Adrenal gland (tissue), 12 donors: ENCODE data around the gene DNAH2. TPM values are rescaled to one million over a fixed set of nuclear protein-coding genes. Genes with fewer than 3 reads are reported as not detected.
A peak's percentile ranks its signal among the peaks of the same experiment; 100 is the strongest.

Experiments
- DNase-seq, 7 donors: peaks; one replicate each; pipeline ENCODE4 v3.0.0-alpha.2; 2019 to 2020
- H3K27ac ChIP-seq, 5 donors: fragments of 200-600 bp; sonication (generic) in 4 of 5; 1 replicate in 3 of 5; 2 replicates in 2 of 5; pipeline versions ENCODE4 v1.5.1 to v1.8.0; 2016 to 2020; ENCODE audit warnings: mild to moderate bottlenecking in 1 of 5
- H3K27me3 ChIP-seq: fragments of 200-600 bp; 2 replicates; pipeline ENCODE4 v1.8.0; 2021
- H3K36me3 ChIP-seq, 2 donors: fragments of 200-600 bp; replicated peaks in 1 of 2; 1 replicate in 1 of 2; 2 replicates in 1 of 2; pipeline versions ENCODE4 v1.5.1 to v1.8.0; 2018 to 2022
- H3K4me1 ChIP-seq, 2 donors: fragments of 200-600 bp; replicated peaks in 1 of 2; 1 replicate in 1 of 2; 2 replicates in 1 of 2; pipeline versions ENCODE4 v1.5.1 to v1.8.0; 2018 to 2021
- H3K4me3 ChIP-seq, 4 donors: fragments of 200-600 bp; sonication (generic) in 3 of 4; one replicate each; pipeline ENCODE4 v1.5.1; 2016 to 2018
- H3K9me3 ChIP-seq, 3 donors: fragments of 200-600 bp; sonication (generic) in 1 of 3; replicated peaks in 1 of 3; 1 replicate in 2 of 3; 2 replicates in 1 of 3; pipeline versions ENCODE4 v1.5.1 to v1.8.0; 2016 to 2021
- CTCF ChIP-seq, 6 experiments: fragments of 450-650 bp in 4 of 6; fragments of 200-600 bp in 2 of 6; sonication (generic) in 1 of 6; IDR thresholded peaks; 1 replicate in 5 of 6; 2 replicates in 1 of 6; pipeline versions ENCODE4 v1.5.1 to v1.8.0; 2016 to 2021; ENCODE audit warnings: antibody characterized with exemption in 6 of 6, mild to moderate bottlenecking in 2 of 6, moderate library complexity in 1 of 6
- POLR2A ChIP-seq, 2 donors: fragments of 450-650 bp; IDR thresholded peaks; one replicate each; pipeline ENCODE4 v1.6.1; 2017; ENCODE audit warnings: antibody characterized with exemption in 2 of 2, mild to moderate bottlenecking in 2 of 2, moderate library complexity in 1 of 2
- WGBS, 4 donors: extraction: QIAGEN DNeasy Blood & Tissue Kit in 2 of 4; methylation state at CpG; one replicate each; pipeline versions ENCODE4 v1.1.5 to v1.1.7; 2013 to 2017; 5-methylcytosine and 5-hydroxymethylcytosine counted together
- intact Hi-C, 2 donors: fragments of 100-400 bp; cut with DNase I; formaldehyde crosslinking; loops; one replicate each; pipeline versions ENCODE4 v1.14.1 to v1.15.0; 2022 to 2023
- polyA plus RNA-seq, 3 donors: library from polyadenylated mRNA; stranded (reverse); fragments of 200-250 nt in 2 of 3; fragments of 350-450 nt in 1 of 3; fragmentation: Illumina TruSeq in 1 of 3; extraction: RNeasy Lipid Tissue Mini Kit (QIAGEN cat#74804) in 1 of 3; gene quantifications; one replicate each; pipeline ENCODE4 v1.2.3, GENCODE V29; 2013 to 2014
- total RNA-seq, 9 donors: library from RNA; depleted of rRNA in 4 of 9; stranded (reverse); fragments of >200 nt in 4 of 9; fragments of 120-200 nt in 1 of 9; fragmentation: NEBNext Ultra II Directional in 1 of 9; extraction: Animal tissue kit (Norgen Biotek cat#: 25700) in 1 of 9; gene quantifications; one replicate each; pipeline versions ENCODE4 v1.1.0 to v1.2.4, GENCODE V29; 2013 to 2023
- donor health status: healthy with polysubstance abuse.
- donor health status: Bipolar disorder and iron deficiency.
- donor health status: DM: yes; HTN: yes; CAD: no.
- donor health status: DM: no; HTN: no; CAD: no.
- donor health status: DM: no; HTN: no; CAD: no.
- donor health status: DM: yes; HTN: yes; CAD: no.

DNAH2 gene
- total and polyA plus RNA-seq, 12 donors: 0.02 to 0.26 (median 0.07) TPM

DNA sequence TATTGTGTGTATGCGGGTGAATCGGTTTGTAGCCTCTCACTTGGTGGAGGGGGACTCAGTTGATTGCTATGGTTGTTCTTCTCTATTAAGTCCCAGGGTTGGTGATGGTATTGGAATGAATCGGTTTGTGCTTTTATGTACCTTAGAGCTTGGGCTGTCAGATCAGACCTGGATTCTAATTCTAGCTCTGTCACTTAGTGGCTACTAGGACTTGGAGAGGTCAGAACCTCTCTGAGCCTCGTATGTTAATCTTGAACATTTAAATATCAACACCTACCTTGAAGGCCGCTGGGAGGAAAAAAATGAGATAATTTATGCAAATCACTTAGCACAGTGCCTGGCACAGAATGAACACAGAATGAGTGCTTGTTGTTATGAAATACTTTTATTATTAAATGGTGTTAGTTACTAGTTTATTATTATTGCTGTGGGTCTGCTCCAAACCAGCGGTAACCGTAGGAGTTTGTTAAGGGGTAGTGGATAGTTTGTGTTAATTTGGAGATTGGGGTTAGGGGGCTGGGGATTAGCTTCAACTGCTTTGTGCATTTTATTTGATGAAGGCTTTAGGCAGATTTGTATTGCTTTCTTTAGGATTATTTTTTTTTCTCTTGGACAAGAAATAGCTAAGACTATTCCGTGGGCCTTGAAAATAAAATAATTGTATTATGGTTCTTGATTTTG lies 120.0 kb downstream of the DNAH2 start:
- H3K4me1 ChIP-seq: peaks cover 33 to 45% of the 10 kb centered on the region in 2 donors
- WGBS, 4 donors: 7 to 11% (median 9%) methylated on average over 8 of the region's 8 CpGs
- intact Hi-C loops: no loop called here
- TF ChIP-seq POLR2A (IDR thresholded peaks at IDR 0.05): no peak
- no peak for TF ChIP-seq CTCF (IDR thresholded peaks at IDR 0.05)
- H3K36me3 ChIP-seq: no peaks in the 10 kb centered on the region
- H3K27me3 ChIP-seq: no peaks in the 10 kb centered on the region
- H3K4me3 ChIP-seq: peak overlapping the region in 1 of 4 donors; percentile 67
- H3K27ac ChIP-seq: peak overlapping the region in 4 of 5 donors; percentile 98 to 99 (median 98)
- no peaks in the 10 kb centered on the region for H3K9me3 ChIP-seq
- DNase-seq: peak in 1 of 7 donors; percentile 6

DNA sequence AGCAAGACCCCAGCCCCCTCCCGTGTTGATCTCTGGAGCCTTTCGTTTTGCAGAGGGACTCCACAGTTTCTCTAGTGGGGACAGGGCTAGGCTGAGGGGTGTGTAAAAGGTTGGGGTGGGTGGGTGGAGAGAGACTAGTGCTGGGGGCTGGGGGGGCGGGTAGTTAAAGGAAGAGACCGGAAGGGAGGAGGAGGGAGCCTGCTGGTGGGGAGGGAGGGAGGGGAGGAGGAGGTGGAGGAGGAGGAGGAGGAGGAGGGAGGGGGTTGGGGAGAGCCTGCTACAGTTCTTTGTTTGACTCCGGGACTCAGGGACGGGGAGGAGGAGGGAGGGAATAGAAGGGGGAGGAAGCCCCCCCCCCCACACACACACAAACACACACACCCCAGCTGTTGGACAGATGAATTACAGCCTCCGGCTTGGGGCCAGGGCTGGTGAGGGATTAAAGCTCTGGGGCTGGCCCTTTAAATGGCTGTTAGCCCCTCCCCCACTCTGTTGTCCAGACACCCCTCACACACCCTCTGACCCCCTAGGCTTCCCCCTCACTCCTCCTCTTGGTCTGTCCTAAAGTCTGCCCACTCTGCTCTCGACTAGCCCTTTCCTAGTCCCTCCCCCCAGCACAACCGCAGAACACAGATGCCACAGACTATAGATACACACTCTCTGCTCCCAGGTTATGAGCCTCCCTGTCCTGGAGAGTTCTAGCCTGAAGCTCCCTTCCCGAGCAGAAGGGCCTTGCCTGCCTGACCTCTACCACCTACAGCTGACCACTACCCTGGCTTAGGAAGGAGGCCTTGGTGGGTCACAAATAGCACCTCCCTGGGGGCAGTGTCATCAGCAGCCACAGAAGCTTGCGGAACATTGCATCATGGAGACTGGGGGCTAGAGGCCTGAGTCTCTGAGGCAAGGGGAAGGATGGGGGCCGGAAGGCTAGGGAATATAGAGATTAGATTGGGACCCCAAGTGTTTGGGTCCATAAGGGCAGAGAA lies 120.8 kb downstream of the DNAH2 start:
- Histone ChIP-seq H3K27ac (peak overlapping the region in 4 of 5 donors; percentile 98 to 99 (median 99)), H3K27me3 (no peaks in the 10 kb centered on the region), H3K4me3 (peak overlapping the region in 1 of 4 donors; percentile 34), H3K4me1 (peaks cover 30 to 46% of the 10 kb centered on the region in 2 donors), H3K9me3 (no peaks in the 10 kb centered on the region), H3K36me3 (no peaks in the 10 kb centered on the region)
- 18 to 26% (median 20%) methylated on average over 8 to 12 of the region's 12 CpGs for WGBS, 4 donors
- intact Hi-C loops: no loop called here
- peak; percentile 41 to 66 (median 60) for DNase-seq
- TF ChIP-seq CTCF (IDR thresholded peaks at IDR 0.05): no peak

DNA sequence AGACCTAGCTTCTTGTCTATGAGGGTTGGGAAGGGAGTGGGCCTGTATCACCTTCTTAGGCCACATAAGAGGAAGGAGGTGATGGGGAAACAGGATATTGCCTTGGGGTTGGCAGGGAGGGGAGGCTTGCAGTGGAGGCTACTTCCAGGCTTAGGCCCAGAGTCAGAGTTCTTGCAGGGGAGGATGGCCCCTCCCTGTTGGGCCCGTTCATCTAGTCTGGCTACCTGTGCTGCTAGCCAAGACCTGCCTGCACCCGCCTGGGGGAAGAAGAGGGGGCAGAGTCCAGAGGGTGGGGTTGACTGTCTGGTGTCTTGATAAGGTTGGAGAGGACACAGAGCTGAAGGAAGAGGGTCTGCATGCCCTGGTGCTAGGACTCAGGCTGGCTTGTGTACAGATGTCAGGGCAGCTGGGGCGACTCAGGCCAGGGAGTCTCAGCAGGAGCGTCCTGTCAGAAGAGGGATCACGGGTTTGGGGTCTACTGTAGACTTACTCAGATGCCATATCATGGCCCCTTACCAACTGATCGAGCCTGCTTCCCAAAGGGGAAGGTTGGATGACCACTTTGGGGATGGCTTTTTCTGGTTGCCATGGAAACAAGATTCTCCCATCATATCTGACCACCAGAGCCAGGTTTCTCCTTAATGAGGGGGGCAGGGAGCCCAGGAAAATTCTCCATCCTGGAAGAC lies 121.8 kb downstream of the DNAH2 start:
- TF ChIP-seq CTCF (IDR thresholded peaks at IDR 0.05) (no peak), POLR2A (IDR thresholded peaks at IDR 0.05) (no peak)
- intact Hi-C loops: no loop called here
- Histone ChIP-seq H3K9me3 (no peaks in the 10 kb centered on the region), H3K36me3 (no peaks in the 10 kb centered on the region), H3K27me3 (no peaks in the 10 kb centered on the region), H3K27ac (peak overlapping the region in 3 of 5 donors; percentile 16 to 99 (median 98)), H3K4me3 (no peak overlapping the region), H3K4me1 (peaks cover 26 to 44% of the 10 kb centered on the region in 2 donors)
- WGBS, 4 donors: 70 to 83% (median 79%) methylated on average over 5 to 6 of the region's 6 CpGs
- DNase-seq: peak in 2 of 7 donors; percentile 8 to 22

- DNase-seq: peak in 2 of 7 donors; percentile 7 to 28
- H3K36me3 ChIP-seq: no peaks in the 10 kb centered on the region
- H3K4me1 ChIP-seq: peaks cover 26 to 44% of the 10 kb centered on the region in 2 donors
- intact Hi-C loops: no loop called here
- peak overlapping the region in 2 of 5 donors; percentile 3 to 99 for H3K27ac ChIP-seq
- no peaks in the 10 kb centered on the region for H3K9me3 ChIP-seq
- TF ChIP-seq CTCF (IDR thresholded peaks at IDR 0.05): no peak
- TF ChIP-seq POLR2A (IDR thresholded peaks at IDR 0.05): no peak
- no peak overlapping the region for H3K4me3 ChIP-seq
- H3K27me3 ChIP-seq: no peaks in the 10 kb centered on the region
- 50 to 72% (median 65%) methylated on average over 2 of the region's 2 CpGs for WGBS, 4 donors
Measured at GRCh38 chr17:7839876-7840261, 122.3 kb downstream of the DNAH2 start.
